Measurements from ENCODE around the gene APLP1. TPM values are rescaled to one million over a fixed set of nuclear protein-coding genes. Genes with fewer than 3 reads are reported as not detected.
A peak's percentile ranks its signal among the peaks of the same experiment; 100 is the strongest.

The APLP1 gene
- polyA plus RNA-seq, 1 experiment: 11.4 TPM

DNA sequence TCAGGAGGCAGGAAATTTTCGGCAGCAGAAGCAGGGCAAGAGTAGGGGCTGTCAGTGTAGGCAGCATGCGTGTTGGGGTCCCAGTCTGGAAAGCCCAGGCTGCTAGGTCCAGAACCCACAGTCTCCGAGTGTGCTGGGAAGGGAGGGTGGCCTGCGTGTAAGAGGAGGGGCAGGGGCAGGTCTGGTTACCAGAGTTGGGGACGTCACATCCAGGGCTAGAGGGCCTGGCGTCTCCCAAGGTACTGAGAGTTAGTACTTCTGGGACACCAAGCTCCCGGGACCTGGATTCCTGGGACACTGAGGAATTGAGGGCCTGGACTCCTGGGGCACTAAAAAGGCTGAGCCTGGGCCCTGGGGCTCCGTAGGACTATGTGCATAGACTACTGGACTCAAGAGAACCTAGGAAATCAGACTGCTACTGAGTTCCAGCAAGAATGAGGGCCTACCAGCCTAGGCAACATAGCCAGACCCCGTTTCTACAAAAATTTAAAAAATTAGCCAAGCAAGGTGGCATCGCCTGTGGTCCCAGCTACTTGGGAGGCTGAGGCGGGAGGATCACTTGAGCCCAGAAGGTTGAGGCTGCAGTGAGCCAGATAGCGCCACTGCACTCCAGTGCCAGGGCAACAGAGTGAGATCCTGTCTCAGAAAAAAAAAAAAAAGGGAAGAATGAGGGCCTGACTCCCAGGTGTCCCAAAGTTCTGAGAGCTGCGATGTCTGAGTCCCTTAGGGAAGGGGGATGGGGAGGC, 29.5 kb downstream of the APLP1 start:
- Histone ChIP-seq H3K4me3 (ENCODE audit: low read depth, low read length) (peak overlapping the region; percentile 77), H3K27me3 (ENCODE audit: control insufficient read depth, insufficient read depth, low read length) (no peaks in the 10 kb centered on the region), H3K36me3 (ENCODE audit: control insufficient read depth, insufficient read depth, low read length) (peaks cover 17% of the 10 kb centered on the region)
- POLR2A ChIA-PET: no interaction called here
- CTCF ChIA-PET: interaction anchor here (1.4 to 1.5 kb wide), 2 partner anchors 16 to 33 kb away, joined by 5 to 6 read pairs; no protein-coding TSS in a partner anchor
- TF ChIP-seq, protein P1, sequence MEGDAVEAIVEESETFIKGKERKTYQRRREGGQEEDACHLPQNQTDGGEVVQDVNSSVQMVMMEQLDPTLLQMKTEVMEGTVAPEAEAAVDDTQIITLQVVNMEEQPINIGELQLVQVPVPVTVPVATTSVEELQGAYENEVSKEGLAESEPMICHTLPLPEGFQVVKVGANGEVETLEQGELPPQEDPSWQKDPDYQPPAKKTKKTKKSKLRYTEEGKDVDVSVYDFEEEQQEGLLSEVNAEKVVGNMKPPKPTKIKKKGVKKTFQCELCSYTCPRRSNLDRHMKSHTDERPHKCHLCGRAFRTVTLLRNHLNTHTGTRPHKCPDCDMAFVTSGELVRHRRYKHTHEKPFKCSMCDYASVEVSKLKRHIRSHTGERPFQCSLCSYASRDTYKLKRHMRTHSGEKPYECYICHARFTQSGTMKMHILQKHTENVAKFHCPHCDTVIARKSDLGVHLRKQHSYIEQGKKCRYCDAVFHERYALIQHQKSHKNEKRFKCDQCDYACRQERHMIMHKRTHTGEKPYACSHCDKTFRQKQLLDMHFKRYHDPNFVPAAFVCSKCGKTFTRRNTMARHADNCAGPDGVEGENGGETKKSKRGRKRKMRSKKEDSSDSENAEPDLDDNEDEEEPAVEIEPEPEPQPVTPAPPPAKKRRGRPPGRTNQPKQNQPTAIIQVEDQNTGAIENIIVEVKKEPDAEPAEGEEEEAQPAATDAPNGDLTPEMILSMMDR (IDR thresholded peaks at IDR 0.05; ENCODE audit: insufficient read depth, low read depth, low read length): no peak
- no peak for DNase-seq (ENCODE audit: low read depth)

DNA sequence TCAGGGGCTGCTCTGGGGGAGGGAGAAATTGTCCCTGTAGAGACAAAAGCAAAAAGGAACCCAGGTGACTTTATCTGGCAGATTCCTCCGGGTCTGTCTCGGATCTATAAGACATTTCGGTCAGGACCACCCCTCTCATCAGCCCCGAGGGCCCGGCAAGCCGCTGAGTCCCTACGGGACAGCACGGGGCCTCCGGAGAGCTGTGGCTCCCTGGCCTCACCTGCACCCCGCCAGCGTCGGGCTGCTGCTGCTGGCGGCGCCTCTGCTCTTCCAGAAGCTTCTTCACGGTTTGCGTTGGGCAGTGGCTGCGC, 30.1 kb downstream of the APLP1 start:
- CTCF ChIA-PET: interaction anchor here (1.4 to 1.5 kb wide), 2 partner anchors 16 to 33 kb away, joined by 5 to 6 read pairs; no protein-coding TSS in a partner anchor
- DNase-seq (ENCODE audit: low read depth): no peak
- no peaks in the 10 kb centered on the region for H3K27me3 ChIP-seq (ENCODE audit: control insufficient read depth, insufficient read depth, low read length)
- TF ChIP-seq, protein P1 (IDR thresholded peaks at IDR 0.05; ENCODE audit: insufficient read depth, low read depth, low read length): no peak
- peaks cover 15% of the 10 kb centered on the region for H3K36me3 ChIP-seq (ENCODE audit: control insufficient read depth, insufficient read depth, low read length)
- peak overlapping the region; percentile 77 for H3K4me3 ChIP-seq (ENCODE audit: low read depth, low read length)
- POLR2A ChIA-PET: no interaction called here

DNA sequence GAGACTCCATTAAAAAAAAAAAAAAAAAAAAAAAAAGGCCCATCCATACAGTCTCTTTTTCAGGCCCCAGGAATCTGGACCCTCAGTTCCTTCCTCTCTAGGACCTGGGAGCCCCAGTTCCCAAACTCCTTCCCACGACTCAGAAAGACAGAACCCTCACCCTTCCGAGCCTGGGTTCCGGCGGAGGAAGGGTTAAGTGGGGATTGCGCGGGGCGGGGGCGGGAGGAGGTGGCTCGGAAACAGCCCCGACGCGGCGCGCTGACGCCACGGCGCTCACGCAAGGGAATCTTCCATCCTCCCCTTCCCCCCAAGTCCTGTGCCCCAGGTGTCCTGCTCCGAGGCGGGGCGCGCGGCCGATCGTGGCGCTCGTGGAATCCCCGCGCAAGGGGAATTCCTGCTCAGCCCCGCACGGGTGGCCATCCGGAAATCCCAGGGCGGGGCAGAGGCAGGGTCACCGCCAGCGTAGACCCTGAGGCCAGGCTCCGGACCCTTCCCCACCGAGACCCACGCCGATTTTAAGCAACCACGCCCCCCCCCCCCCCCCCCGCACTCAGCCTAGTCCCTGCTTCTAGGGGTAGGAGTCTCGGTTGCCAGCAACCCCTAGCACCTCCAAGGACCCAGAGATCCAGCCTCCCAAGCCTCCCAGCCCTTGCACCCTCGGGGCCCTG, 31.3 kb downstream of the APLP1 start:
- H3K4me3 ChIP-seq (ENCODE audit: low read depth, low read length): peak overlapping the region; percentile 77
- DNase-seq (ENCODE audit: low read depth): no peak
- POLR2A ChIA-PET: no interaction called here
- TF ChIP-seq, protein P1 (IDR thresholded peaks at IDR 0.05; ENCODE audit: insufficient read depth, low read depth, low read length): no peak
- CTCF ChIA-PET: no interaction called here
- peaks cover 15% of the 10 kb centered on the region for H3K36me3 ChIP-seq (ENCODE audit: control insufficient read depth, insufficient read depth, low read length)
- no peaks in the 10 kb centered on the region for H3K27me3 ChIP-seq (ENCODE audit: control insufficient read depth, insufficient read depth, low read length)

DNA sequence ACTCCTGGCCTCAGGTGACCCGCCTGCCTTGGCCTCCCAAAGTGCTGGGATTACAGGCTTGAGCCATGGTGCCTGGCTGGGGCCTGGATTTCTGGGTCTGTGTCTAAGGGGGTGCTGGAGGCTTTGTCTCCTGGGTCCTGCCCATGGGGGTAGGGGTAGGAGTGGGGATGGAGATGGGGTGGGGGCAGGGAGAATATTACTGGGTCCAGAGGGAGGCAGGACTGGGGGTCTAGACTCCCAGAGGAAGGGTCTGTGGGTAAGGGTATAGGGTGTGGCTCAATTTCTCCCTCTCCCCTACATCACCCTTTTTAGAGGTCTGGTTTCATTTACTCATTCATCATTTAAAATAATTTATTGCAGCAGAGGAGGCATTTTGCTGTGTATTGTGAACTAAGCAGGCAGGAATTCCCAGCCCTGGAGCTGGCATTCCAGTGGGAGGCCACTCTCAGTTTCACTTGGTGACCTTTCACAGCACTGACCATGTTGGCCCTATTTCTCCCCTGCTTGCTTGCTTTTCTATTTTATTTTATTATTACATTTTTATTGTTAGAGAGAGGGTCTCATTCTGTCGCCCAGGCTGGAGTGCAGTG, 32.8 kb downstream of the APLP1 start:
- ChIA-PET CTCF (interaction anchor here (0.8 kb wide), 1 partner anchor 18 kb away, joined by 5 read pairs; no protein-coding TSS in a partner anchor), POLR2A (no interaction called here)
- peaks cover 9% of the 10 kb centered on the region for H3K36me3 ChIP-seq (ENCODE audit: control insufficient read depth, insufficient read depth, low read length)
- no peaks in the 10 kb centered on the region for H3K27me3 ChIP-seq (ENCODE audit: control insufficient read depth, insufficient read depth, low read length)
- peak; percentile 45 for DNase-seq (ENCODE audit: low read depth)
- TF ChIP-seq, protein P1 (IDR thresholded peaks at IDR 0.05; ENCODE audit: insufficient read depth, low read depth, low read length): no peak
- H3K4me3 ChIP-seq (ENCODE audit: low read depth, low read length): peak overlapping the region; percentile 77

Measured in BJ (cell line).